Hepatocyte (in vitro differentiated cells): ENCODE measurements around the gene POLR1D. TPM values are rescaled to one million over a fixed set of nuclear protein-coding genes. Genes with fewer than 3 reads are reported as not detected.

Experiments used
- DNase-seq: peaks from one replicate; pipeline ENCODE4 v3.0.0-alpha.2; 2016; ENCODE audit warnings: low spot score
- H2AFZ ChIP-seq: fragments of 200-600 bp; sonication (generic); 2 replicates; pipeline ENCODE4 v1.6.0; 2016; ENCODE audit warnings: antibody characterized with exemption, mild to moderate bottlenecking
- H3K27ac ChIP-seq: fragments of 200-600 bp; sonication (generic); 2 replicates; pipeline ENCODE4 v1.5.1; 2016; ENCODE audit warnings: mild to moderate bottlenecking
- H3K27me3 ChIP-seq: fragments of 200-600 bp; sonication (generic); 2 replicates; pipeline ENCODE4 v1.6.1; 2016
- H3K36me3 ChIP-seq: fragments of 200-600 bp; sonication (generic); replicated peaks from 2 replicates; pipeline ENCODE4 v1.5.1; 2016; ENCODE audit warnings: low read depth; ENCODE audit not compliant: insufficient read depth
- H3K4me1 ChIP-seq: fragments of 200-600 bp; sonication (generic); 2 replicates; pipeline ENCODE4 v1.5.1; 2016; ENCODE audit warnings: mild to moderate bottlenecking, moderate library complexity; ENCODE audit not compliant: insufficient read depth
- H3K4me2 ChIP-seq: fragments of 200-600 bp; sonication (generic); 2 replicates; pipeline ENCODE4 v1.6.0; 2016
- H3K4me3 ChIP-seq: fragments of 200-600 bp; sonication (generic); 2 replicates; pipeline ENCODE4 v1.5.1; 2016; ENCODE audit warnings: mild to moderate bottlenecking
- H3K79me2 ChIP-seq: fragments of 200-600 bp; sonication (generic); 2 replicates; pipeline ENCODE4 v1.6.0; 2017; ENCODE audit warnings: mild to moderate bottlenecking
- H3K9me2 ChIP-seq: fragments of 200-600 bp; sonication (generic); replicated peaks from 2 replicates; pipeline ENCODE4 v1.6.0; 2017; ENCODE audit warnings: mild to moderate bottlenecking; ENCODE audit not compliant: insufficient read depth
- H3K9me3 ChIP-seq: fragments of 200-600 bp; sonication (generic); 2 replicates; pipeline ENCODE4 v1.5.1; 2016; ENCODE audit warnings: low read depth, mild to moderate bottlenecking
- H4K20me1 ChIP-seq: fragments of 200-600 bp; sonication (generic); 2 replicates; pipeline ENCODE4 v1.6.0; 2016; ENCODE audit warnings: mild to moderate bottlenecking; ENCODE audit not compliant: insufficient read depth, poor library complexity, severe bottlenecking
- EZH2 ChIP-seq: fragments of 200-600 bp; sonication (generic); IDR thresholded peaks from 2 replicates; pipeline ENCODE4 v1.6.1; 2016; ENCODE audit warnings: antibody characterized with exemption, mild to moderate bottlenecking, borderline replicate concordance
- EZH2phosphoT487 ChIP-seq: fragments of 200-600 bp; sonication (generic); IDR thresholded peaks from one replicate; pipeline ENCODE4 v1.6.1; 2018; ENCODE audit warnings: antibody characterized with exemption, mild to moderate bottlenecking, low read depth, moderate library complexity; ENCODE audit not compliant: unreplicated experiment, severe bottlenecking
- WGBS: methylation state at CpG from one replicate; pipeline ENCODE4 v1.1.6; 2016; ENCODE audit warnings: low lambda C conversion rate; ENCODE audit errors: missing lambda C conversion rate; 5-methylcytosine and 5-hydroxymethylcytosine counted together
- polyA plus RNA-seq: library from polyadenylated mRNA; unstranded; fragments of >200 nt; fragmentation: Nextera tagmentation; extraction: Ambion mirVana; gene quantifications from 2 replicates; pipeline ENCODE4 v1.2.1, GENCODE V29; 2016
- total RNA-seq: library from RNA; depleted of rRNA; stranded (reverse); fragments of >200 nt; gene quantifications from 2 replicates; pipeline ENCODE4 v1.2.3, GENCODE V29; 2014
- TF ChIP-seq, protein P1 (sequence below): fragments of 200-600 bp; sonication (generic); IDR thresholded peaks from 2 replicates; pipeline ENCODE4 v1.5.1; 2016; ENCODE audit warnings: antibody characterized with exemption, mild to moderate bottlenecking; ENCODE audit not compliant: poor library complexity

The POLR1D gene
- total and polyA plus RNA-seq, 2 experiments from 2014 or later, result 106 to 116 TPM

DNA sequence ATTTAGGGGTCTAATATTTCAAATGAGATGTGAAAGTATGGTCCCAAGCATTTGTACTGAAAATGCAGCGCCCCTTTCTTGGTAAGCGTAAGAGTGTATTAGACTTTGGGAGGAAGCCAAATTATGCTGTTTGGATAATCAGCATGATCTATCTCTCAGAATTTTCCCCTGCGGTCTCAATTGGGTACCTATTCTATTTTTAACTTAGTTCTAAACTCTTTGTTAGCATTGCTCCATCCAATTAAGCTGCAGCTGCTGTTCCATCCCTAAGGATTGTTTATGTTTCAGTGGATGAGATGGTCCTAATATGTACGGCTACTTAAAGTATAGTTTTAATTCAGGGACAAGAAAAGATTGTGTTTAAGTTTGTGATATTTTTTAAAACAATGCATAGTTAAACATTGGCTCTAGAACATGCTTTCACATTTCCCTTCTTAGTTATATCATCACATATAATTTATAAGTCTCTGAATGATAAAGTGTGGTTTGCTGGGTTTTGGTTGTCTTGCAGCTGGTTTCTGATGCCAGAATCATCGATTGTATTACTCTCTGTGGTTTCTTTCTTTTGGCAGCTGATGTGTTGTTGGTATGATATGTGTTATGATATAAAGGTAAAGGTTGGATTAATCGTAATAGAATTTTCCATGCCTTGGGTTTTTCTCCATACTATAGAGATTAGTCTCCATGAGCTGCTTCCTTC is 15.0 kb downstream of the POLR1D start:
- Histone ChIP-seq H3K9me2 (no peaks in the 10 kb centered on the region), H2AFZ (no peak overlapping the region), H3K27me3 (no peaks in the 10 kb centered on the region), H3K4me2 (no peak overlapping the region), H3K4me1 (peaks cover 11% of the 10 kb centered on the region), H3K27ac (no peak overlapping the region), H3K9me3 (no peaks in the 10 kb centered on the region), H3K36me3 (no peaks in the 10 kb centered on the region), H3K79me2 (peaks cover 76% of the 10 kb centered on the region), H4K20me1 (peaks cover 4% of the 10 kb centered on the region), H3K4me3 (no peak overlapping the region)
- TF ChIP-seq, protein P1, sequence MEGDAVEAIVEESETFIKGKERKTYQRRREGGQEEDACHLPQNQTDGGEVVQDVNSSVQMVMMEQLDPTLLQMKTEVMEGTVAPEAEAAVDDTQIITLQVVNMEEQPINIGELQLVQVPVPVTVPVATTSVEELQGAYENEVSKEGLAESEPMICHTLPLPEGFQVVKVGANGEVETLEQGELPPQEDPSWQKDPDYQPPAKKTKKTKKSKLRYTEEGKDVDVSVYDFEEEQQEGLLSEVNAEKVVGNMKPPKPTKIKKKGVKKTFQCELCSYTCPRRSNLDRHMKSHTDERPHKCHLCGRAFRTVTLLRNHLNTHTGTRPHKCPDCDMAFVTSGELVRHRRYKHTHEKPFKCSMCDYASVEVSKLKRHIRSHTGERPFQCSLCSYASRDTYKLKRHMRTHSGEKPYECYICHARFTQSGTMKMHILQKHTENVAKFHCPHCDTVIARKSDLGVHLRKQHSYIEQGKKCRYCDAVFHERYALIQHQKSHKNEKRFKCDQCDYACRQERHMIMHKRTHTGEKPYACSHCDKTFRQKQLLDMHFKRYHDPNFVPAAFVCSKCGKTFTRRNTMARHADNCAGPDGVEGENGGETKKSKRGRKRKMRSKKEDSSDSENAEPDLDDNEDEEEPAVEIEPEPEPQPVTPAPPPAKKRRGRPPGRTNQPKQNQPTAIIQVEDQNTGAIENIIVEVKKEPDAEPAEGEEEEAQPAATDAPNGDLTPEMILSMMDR, result no peak
- TF ChIP-seq EZH2phosphoT487 (no peak), EZH2 (no peak)
- 84% methylated on average over 6 of the region's 6 CpGs for WGBS
- DNase-seq, result no peak

DNA sequence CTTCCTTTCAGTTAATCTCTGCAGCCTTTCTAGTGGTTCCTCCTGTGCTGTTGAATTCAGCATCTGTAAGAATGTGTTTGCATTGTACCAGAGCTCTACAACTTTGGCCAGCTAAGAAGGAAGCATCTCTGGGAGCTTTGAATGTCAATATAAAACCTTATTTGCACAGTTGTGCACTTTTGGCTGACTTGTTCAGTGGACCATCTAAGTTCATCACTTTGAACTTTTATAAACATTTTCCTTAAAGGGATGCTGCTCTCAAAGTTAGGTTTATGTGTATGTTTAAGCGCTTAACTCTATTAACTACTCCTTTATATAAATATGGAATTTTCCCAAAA is 15.6 kb downstream of the POLR1D start:
- Histone ChIP-seq H3K9me2 (no peaks in the 10 kb centered on the region), H3K4me1 (peaks cover 11% of the 10 kb centered on the region)
- WGBS, result 86% methylated on average over 1 of the region's 1 CpG

DNA sequence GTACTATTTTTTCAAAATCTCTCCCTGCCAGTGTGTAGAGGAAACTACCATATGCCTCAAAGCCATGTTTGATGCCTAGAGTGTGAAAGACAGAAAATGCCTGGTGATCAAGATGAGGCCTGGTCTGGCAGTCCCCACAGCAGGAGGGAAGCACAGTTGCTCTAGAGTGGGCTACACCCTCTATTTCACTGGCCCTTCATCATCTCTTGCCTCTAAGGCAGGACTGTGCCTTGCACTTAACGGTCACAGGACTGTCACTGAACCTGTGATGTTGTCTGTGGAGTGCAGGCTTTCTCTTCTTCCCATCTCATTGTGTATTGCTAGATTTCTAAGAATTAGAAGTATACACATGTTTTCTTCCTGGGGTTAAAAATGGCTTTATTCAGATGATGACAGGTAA is 16.3 kb downstream of the POLR1D start:
- Histone ChIP-seq H3K79me2 (peaks cover 74% of the 10 kb centered on the region), H4K20me1 (peaks cover 4% of the 10 kb centered on the region), H3K9me2 (no peaks in the 10 kb centered on the region), H3K4me2 (no peak overlapping the region), H2AFZ (no peak overlapping the region), H3K36me3 (no peaks in the 10 kb centered on the region), H3K27ac (peak overlapping the region; percentile 43), H3K27me3 (no peaks in the 10 kb centered on the region), H3K4me3 (no peak overlapping the region), H3K4me1 (peaks cover 11% of the 10 kb centered on the region), H3K9me3 (no peaks in the 10 kb centered on the region)
- no peak for DNase-seq
- 88% methylated on average over 1 of the region's 1 CpG for WGBS
- TF ChIP-seq, protein P1, result no peak
- TF ChIP-seq EZH2, result no peak
- TF ChIP-seq EZH2phosphoT487, result no peak

More for the DNA sequence above, 15.6 kb downstream of the POLR1D start:
- Histone ChIP-seq H4K20me1 (peaks cover 4% of the 10 kb centered on the region), H2AFZ (no peak overlapping the region), H3K4me3 (no peak overlapping the region), H3K4me2 (no peak overlapping the region), H3K27ac (no peak overlapping the region), H3K36me3 (no peaks in the 10 kb centered on the region), H3K9me3 (no peaks in the 10 kb centered on the region), H3K79me2 (peaks cover 73% of the 10 kb centered on the region), H3K27me3 (no peaks in the 10 kb centered on the region)
- DNase-seq, result no peak
- TF ChIP-seq, protein P1, result no peak
- no peak for TF ChIP-seq EZH2
- TF ChIP-seq EZH2phosphoT487, result no peak

DNA sequence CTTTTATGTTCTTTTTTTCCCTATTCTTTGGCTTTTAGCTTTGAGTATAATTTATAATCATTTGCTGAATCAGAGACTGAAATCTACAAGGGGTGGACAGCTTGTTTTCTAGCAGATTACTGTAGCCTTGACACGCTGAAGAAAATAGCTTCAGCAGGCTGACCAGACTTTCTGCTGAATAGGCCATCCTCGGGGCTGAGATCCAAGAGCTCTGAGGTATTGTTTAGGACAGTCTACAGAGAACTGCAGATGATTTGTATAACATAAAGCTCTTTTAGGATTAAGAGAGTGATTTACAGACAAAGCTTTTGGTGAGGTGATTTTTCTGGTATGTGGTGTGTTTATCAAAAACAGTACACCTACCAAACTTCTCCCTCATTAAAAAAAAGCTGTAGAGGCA is 16.8 kb downstream of the POLR1D start:
- Histone ChIP-seq H3K4me2 (no peak overlapping the region), H3K27ac (peak overlapping the region; percentile 43)

More for the DNA sequence above, 16.8 kb downstream of the POLR1D start:
- TF ChIP-seq, protein P1, result no peak
- no peak for TF ChIP-seq EZH2phosphoT487
- no peak for TF ChIP-seq EZH2
- H3K27me3 ChIP-seq, result no peaks in the 10 kb centered on the region
- peaks cover 14% of the 10 kb centered on the region for H3K4me1 ChIP-seq
- DNase-seq, result no peak
- no peaks in the 10 kb centered on the region for H3K9me3 ChIP-seq
- no peak overlapping the region for H2AFZ ChIP-seq
- H4K20me1 ChIP-seq, result peaks cover 4% of the 10 kb centered on the region
- no peaks in the 10 kb centered on the region for H3K9me2 ChIP-seq
- no peak overlapping the region for H3K4me3 ChIP-seq
- peaks cover 75% of the 10 kb centered on the region for H3K79me2 ChIP-seq
- WGBS, result 43% methylated on average over 2 of the region's 2 CpGs
- no peaks in the 10 kb centered on the region for H3K36me3 ChIP-seq
